SU-DHL-6 (cell line): ENCODE data around the gene DAZAP2.

Experiments used
- EZH2phosphoT487 ChIP-seq: fragments of 200-600 bp; sonication (generic), shearing (Covaris generic); conservative IDR thresholded peaks from 2 replicates; pipeline ENCODE4 v1.6.1; 2018; ENCODE audit warnings: mild to moderate bottlenecking, antibody characterized with exemption, low read length, moderate library complexity, mixed read lengths
- TF ChIP-seq, protein P1 (sequence below): fragments of 200-600 bp; sonication (generic); IDR thresholded peaks from one replicate; pipeline ENCODE4 v1.5.1; 2017; ENCODE audit warnings: antibody characterized with exemption, mild to moderate bottlenecking, low read length, moderate library complexity; ENCODE audit not compliant: insufficient read depth, poor library complexity, severe bottlenecking

DNA sequence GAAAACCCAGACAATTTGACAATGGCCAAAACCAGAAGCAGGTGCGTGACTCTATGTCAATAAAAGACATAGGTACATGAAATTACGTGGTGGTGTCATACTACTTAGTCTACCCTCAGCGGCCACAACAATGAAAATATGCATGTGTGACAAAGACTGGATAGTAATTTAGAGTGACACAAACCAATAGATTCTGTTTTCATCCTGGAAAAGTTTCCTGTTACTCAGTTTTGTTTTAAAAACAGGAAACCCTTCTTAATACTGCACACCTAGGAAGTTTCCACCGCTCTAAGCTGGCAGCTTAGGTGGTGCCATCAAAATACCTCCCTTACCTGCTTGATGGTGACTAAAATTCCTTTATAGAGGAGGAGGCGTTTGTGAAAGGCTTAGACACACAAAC lies 35.9 kb upstream of the DAZAP2 start:
- TF ChIP-seq, protein P1, sequence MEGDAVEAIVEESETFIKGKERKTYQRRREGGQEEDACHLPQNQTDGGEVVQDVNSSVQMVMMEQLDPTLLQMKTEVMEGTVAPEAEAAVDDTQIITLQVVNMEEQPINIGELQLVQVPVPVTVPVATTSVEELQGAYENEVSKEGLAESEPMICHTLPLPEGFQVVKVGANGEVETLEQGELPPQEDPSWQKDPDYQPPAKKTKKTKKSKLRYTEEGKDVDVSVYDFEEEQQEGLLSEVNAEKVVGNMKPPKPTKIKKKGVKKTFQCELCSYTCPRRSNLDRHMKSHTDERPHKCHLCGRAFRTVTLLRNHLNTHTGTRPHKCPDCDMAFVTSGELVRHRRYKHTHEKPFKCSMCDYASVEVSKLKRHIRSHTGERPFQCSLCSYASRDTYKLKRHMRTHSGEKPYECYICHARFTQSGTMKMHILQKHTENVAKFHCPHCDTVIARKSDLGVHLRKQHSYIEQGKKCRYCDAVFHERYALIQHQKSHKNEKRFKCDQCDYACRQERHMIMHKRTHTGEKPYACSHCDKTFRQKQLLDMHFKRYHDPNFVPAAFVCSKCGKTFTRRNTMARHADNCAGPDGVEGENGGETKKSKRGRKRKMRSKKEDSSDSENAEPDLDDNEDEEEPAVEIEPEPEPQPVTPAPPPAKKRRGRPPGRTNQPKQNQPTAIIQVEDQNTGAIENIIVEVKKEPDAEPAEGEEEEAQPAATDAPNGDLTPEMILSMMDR = no peak
- no peak for TF ChIP-seq EZH2phosphoT487
